GM23338 (cell line): ENCODE results near the gene CHSY1. TPM values are rescaled to one million over a fixed set of nuclear protein-coding genes. Genes with fewer than 3 reads are reported as not detected.

Experiments
- ATAC-seq: fragments of 200-7000 bp; cut with Tn5 transposase; 3 replicates; pipeline ENCODE4 v1.9.1; 2020
- DNase-seq: peaks from one replicate; pipeline ENCODE4 v3.0.0-alpha.2; 2015; ENCODE audit warnings: low spot score
- H2AFZ ChIP-seq: fragments of 200-600 bp; sonication (generic); 2 replicates; pipeline ENCODE4 v1.8.0; 2016; ENCODE audit warnings: antibody characterized with exemption, mild to moderate bottlenecking, moderate library complexity
- H3F3A ChIP-seq: fragments of 200-600 bp; sonication (generic); replicated peaks from 2 replicates; pipeline ENCODE4 v1.8.0; 2017; ENCODE audit warnings: antibody characterized with exemption, mixed run types, low read depth
- H3K27ac ChIP-seq: fragments of 200-600 bp; sonication (generic); 2 replicates; pipeline ENCODE4 v1.6.1; 2016; ENCODE audit warnings: low read depth
- H3K27me3 ChIP-seq: fragments of 200-600 bp; sonication (generic); 2 replicates; pipeline ENCODE4 v1.8.0; 2016; ENCODE audit warnings: mild to moderate bottlenecking, mixed run types, moderate library complexity; ENCODE audit not compliant: insufficient read depth
- H3K36me3 ChIP-seq: fragments of 200-600 bp; sonication (generic); 2 replicates; pipeline ENCODE4 v1.8.0; 2016; ENCODE audit warnings: mild to moderate bottlenecking; ENCODE audit not compliant: insufficient read depth
- H3K4me1 ChIP-seq: fragments of 200-600 bp; sonication (generic); 2 replicates; pipeline ENCODE4 v1.8.0; 2016; ENCODE audit warnings: mild to moderate bottlenecking, moderate library complexity; ENCODE audit not compliant: insufficient read depth
- H3K4me2 ChIP-seq: fragments of 200-600 bp; sonication (generic); 2 replicates; pipeline ENCODE4 v1.7.1; 2017; ENCODE audit warnings: mixed run types
- H3K4me3 ChIP-seq: fragments of 200-600 bp; sonication (generic); 2 replicates; pipeline ENCODE4 v1.6.1; 2016; ENCODE audit warnings: mixed run types
- H3K79me2 ChIP-seq: fragments of 200-600 bp; sonication (generic); replicated peaks from 2 replicates; pipeline ENCODE4 v1.8.0; 2017; ENCODE audit warnings: mild to moderate bottlenecking; ENCODE audit not compliant: insufficient read depth
- H3K9me2 ChIP-seq: fragments of 200-600 bp; sonication (generic); 2 replicates; pipeline ENCODE4 v1.8.0; 2017; ENCODE audit not compliant: insufficient read depth
- H4K20me1 ChIP-seq: fragments of 200-600 bp; sonication (generic); replicated peaks from 2 replicates; pipeline ENCODE4 v1.8.0; 2017; ENCODE audit warnings: mild to moderate bottlenecking; ENCODE audit not compliant: insufficient read depth
- H3K27ac Mint-ChIP-seq: 2 replicates; pipeline ENCODE4 v1.8.0; 2020; ENCODE audit warnings: inconsistent platforms, mild to moderate bottlenecking, moderate library complexity, mixed read lengths
- H3K27me3 Mint-ChIP-seq: 3 replicates; pipeline ENCODE4 v1.8.0; 2022; ENCODE audit warnings: low read depth, mild to moderate bottlenecking, moderate library complexity, mixed read lengths, inconsistent platforms; ENCODE audit not compliant: insufficient read depth, poor library complexity
- H3K36me3 Mint-ChIP-seq: 3 replicates; pipeline ENCODE4 v1.8.0; 2021; ENCODE audit warnings: low read depth, mild to moderate bottlenecking, inconsistent platforms, moderate library complexity, mixed read lengths
- H3K4me1 Mint-ChIP-seq: 3 replicates; pipeline ENCODE4 v1.8.0; 2020; ENCODE audit warnings: mild to moderate bottlenecking, inconsistent platforms, mixed read lengths
- H3K4me3 Mint-ChIP-seq: 3 replicates; pipeline ENCODE4 v1.8.0; 2021; ENCODE audit warnings: moderate library complexity, mild to moderate bottlenecking, inconsistent platforms, mixed read lengths
- H3K9me3 Mint-ChIP-seq: 3 replicates; pipeline ENCODE4 v1.8.0; 2020; ENCODE audit warnings: moderate library complexity, mild to moderate bottlenecking, inconsistent platforms, mixed read lengths
- CREB1 ChIP-seq: fragments of 250-450 bp; sonication (Bioruptor Pico); IDR thresholded peaks from 2 replicates; pipeline ENCODE4 v1.5.0; 2020; ENCODE audit warnings: low read depth, mild to moderate bottlenecking, moderate library complexity
- CTCF ChIP-seq, 2 experiments: fragments of 200-600 bp in 1 of 2; sonication (generic) in 1 of 2; conservative IDR thresholded peaks; 2 replicates each; pipeline versions ENCODE4 v1.5.1 to v1.6.1; 2016 to 2017; ENCODE audit warnings: antibody characterized with exemption in 2 of 2, low read depth in 2 of 2, mild to moderate bottlenecking in 2 of 2, moderate library complexity in 1 of 2
- EZH2 ChIP-seq: fragments of 200-600 bp; sonication (generic); IDR thresholded peaks from one replicate; pipeline ENCODE4 v1.8.0; 2017; ENCODE audit warnings: antibody characterized with exemption, mild to moderate bottlenecking, low read depth; ENCODE audit not compliant: unreplicated experiment
- EZH2phosphoT487 ChIP-seq: fragments of 200-600 bp; sonication (generic); IDR thresholded peaks from one replicate; pipeline ENCODE4 v1.8.1; 2018; ENCODE audit warnings: antibody characterized with exemption; ENCODE audit not compliant: unreplicated experiment
- JUNB ChIP-seq: IDR thresholded peaks from one replicate; pipeline ENCODE4 v1.6.1; 2016; ENCODE audit warnings: antibody characterized with exemption; ENCODE audit not compliant: unreplicated experiment
- NANOG ChIP-seq: IDR thresholded peaks from 2 replicates; pipeline ENCODE4 v1.6.1; 2016; ENCODE audit warnings: antibody characterized with exemption, borderline replicate concordance
- POLR2AphosphoS5 ChIP-seq: IDR thresholded peaks from 2 replicates; pipeline ENCODE4 v1.6.1; 2016; ENCODE audit warnings: antibody characterized with exemption, low read depth
- STAT1 ChIP-seq: IDR thresholded peaks from one replicate; pipeline ENCODE4 v1.6.1; 2016; ENCODE audit warnings: antibody characterized with exemption; ENCODE audit not compliant: unreplicated experiment
- ZNF114 ChIP-seq: fragments of 250-450 bp; sonication (Bioruptor Pico); IDR thresholded peaks from 2 replicates; pipeline ENCODE4 v1.5.0; 2020; ENCODE audit warnings: mild to moderate bottlenecking, moderate library complexity
- ZNF331 ChIP-seq: fragments of 250-450 bp; sonication (Bioruptor Pico); IDR thresholded peaks from 2 replicates; pipeline ENCODE4 v1.5.0; 2020; ENCODE audit warnings: low read depth, mild to moderate bottlenecking, moderate library complexity
- ZNF462 ChIP-seq: fragments of 250-450 bp; sonication (Bioruptor Pico); IDR thresholded peaks from 2 replicates; pipeline ENCODE4 v1.5.0; 2020; ENCODE audit warnings: mild to moderate bottlenecking, moderate library complexity
- polyA plus RNA-seq: library from polyadenylated mRNA; unstranded; fragments of >200 nt; fragmentation: Nextera tagmentation; extraction: Ambion mirVana; gene quantifications from 2 replicates; pipeline ENCODE4 v1.2.1, GENCODE V29; 2016
- total RNA-seq: library from RNA; depleted of rRNA; stranded (reverse); fragments of >200 nt; shearing (Covaris generic); gene quantifications from 2 replicates; pipeline ENCODE4 v1.2.3, GENCODE V29; 2014
- TF ChIP-seq, protein P1 (sequence below): IDR thresholded peaks from one replicate; pipeline ENCODE4 v1.6.1; 2018; ENCODE audit warnings: antibody characterized with exemption; ENCODE audit not compliant: unreplicated experiment

The CHSY1 gene
- total and polyA plus RNA-seq, 2 experiments from 2014 or later: 9.8 to 47.7 TPM

DNA sequence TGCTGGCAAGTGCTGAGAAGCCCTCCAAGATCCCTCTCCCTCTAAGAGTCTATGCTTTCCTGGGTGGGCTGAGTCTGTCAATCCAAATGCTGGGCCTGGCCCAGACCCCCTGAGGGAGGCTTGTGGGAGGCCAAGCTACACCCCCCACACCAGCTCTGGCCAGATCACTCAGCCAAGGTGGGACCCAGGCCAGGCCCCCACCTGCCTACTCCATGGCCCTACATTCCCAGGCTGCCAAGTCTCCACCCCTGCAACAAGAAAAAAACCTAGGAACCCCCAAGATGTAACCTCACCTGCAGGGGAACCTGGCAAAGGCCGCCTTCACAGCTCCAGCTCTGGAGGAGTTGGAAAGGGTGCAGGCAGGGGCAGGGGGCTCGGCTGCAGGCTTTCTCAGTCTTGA lies 109.1 kb downstream of the CHSY1 start:
- no peak overlapping the region for H2AFZ ChIP-seq
- H3K4me3 ChIP-seq: no peak overlapping the region
- 0 out of 2 replicates have a peak, but pooled peaks cover 6% of the 10 kb centered on the region for H3K9me2 ChIP-seq
- no peaks in the 10 kb centered on the region; the same call in 1 of the 2 replicates for H4K20me1 ChIP-seq
- H3K4me3 Mint-ChIP-seq: no peak overlapping the region
- H3K27me3 ChIP-seq: no peaks in the 10 kb centered on the region
- no peaks in the 10 kb centered on the region for H3F3A ChIP-seq
- no peak overlapping the region for H3K27ac ChIP-seq
- H3K4me1 Mint-ChIP-seq: peaks cover 17% of the 10 kb centered on the region
- no peaks in the 10 kb centered on the region for H3K36me3 ChIP-seq
- no peaks in the 10 kb centered on the region for H3K36me3 Mint-ChIP-seq
- H3K27ac Mint-ChIP-seq: no peak overlapping the region
- H3K4me2 ChIP-seq: no peak overlapping the region
- no peaks in the 10 kb centered on the region for H3K4me1 ChIP-seq
- H3K79me2 ChIP-seq: no peaks in the 10 kb centered on the region
- no peaks in the 10 kb centered on the region for H3K9me3 Mint-ChIP-seq
- no peak for ATAC-seq
- peaks cover 4% of the 10 kb centered on the region for H3K27me3 Mint-ChIP-seq
- TF ChIP-seq POLR2AphosphoS5 (no peak), CREB1 (no peak), STAT1 (no peak), EZH2phosphoT487 (no peak), NANOG (no peak), JUNB (no peak), EZH2 (no peak), ZNF462 (CRISPR knock-in tag) (no peak), ZNF114 (CRISPR knock-in tag) (no peak), ZNF331 (no peak), CTCF (conservative IDR thresholded peaks at IDR 0.05; ENCODE audit: low read depth in 2 of 2) (no peak)
- TF ChIP-seq, protein P1, sequence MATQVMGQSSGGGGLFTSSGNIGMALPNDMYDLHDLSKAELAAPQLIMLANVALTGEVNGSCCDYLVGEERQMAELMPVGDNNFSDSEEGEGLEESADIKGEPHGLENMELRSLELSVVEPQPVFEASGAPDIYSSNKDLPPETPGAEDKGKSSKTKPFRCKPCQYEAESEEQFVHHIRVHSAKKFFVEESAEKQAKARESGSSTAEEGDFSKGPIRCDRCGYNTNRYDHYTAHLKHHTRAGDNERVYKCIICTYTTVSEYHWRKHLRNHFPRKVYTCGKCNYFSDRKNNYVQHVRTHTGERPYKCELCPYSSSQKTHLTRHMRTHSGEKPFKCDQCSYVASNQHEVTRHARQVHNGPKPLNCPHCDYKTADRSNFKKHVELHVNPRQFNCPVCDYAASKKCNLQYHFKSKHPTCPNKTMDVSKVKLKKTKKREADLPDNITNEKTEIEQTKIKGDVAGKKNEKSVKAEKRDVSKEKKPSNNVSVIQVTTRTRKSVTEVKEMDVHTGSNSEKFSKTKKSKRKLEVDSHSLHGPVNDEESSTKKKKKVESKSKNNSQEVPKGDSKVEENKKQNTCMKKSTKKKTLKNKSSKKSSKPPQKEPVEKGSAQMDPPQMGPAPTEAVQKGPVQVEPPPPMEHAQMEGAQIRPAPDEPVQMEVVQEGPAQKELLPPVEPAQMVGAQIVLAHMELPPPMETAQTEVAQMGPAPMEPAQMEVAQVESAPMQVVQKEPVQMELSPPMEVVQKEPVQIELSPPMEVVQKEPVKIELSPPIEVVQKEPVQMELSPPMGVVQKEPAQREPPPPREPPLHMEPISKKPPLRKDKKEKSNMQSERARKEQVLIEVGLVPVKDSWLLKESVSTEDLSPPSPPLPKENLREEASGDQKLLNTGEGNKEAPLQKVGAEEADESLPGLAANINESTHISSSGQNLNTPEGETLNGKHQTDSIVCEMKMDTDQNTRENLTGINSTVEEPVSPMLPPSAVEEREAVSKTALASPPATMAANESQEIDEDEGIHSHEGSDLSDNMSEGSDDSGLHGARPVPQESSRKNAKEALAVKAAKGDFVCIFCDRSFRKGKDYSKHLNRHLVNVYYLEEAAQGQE: no peak
- no peak for DNase-seq
